Measurements from ENCODE around the gene NAXE. TPM values are rescaled to one million over a fixed set of nuclear protein-coding genes. Genes with fewer than 3 reads are reported as not detected.
"Not testable (repeated sequence)": the region's sequence is repeated elsewhere in the genome, so short reads cannot be mapped to it uniquely, and the experiment has no call there.

Gene NAXE
- total RNA-seq, 2 experiments from 2014 or later, result 62.7 to 66.6 TPM

GRCh38 chr1:156601122-156601830 is 9.7 kb downstream of the NAXE start, which contains the start of gene GPATCH4:
Gene GPATCH4, minus strand, starts transcription at chr1:156601479.
- ATAC-seq, result peak; percentile 85
- DNase-seq, result peak; percentile 94
- peaks cover 37% of the 10 kb centered on the region for H3K4me1 Mint-ChIP-seq
- no peaks in the 10 kb centered on the region for H3K9me3 Mint-ChIP-seq (ENCODE audit: low read depth)
- H3K36me3 Mint-ChIP-seq, result peaks cover 17% of the 10 kb centered on the region
- H3K27me3 Mint-ChIP-seq, result no peaks in the 10 kb centered on the region
- peak within 1 kb of the TSS; percentile 99 for H3K4me3 Mint-ChIP-seq
- CTCF ChIA-PET, result interaction anchor here (0.6 to 4.4 kb wide), 12 partner anchors 10 to 216 kb away, joined by 3 to 23 read pairs (median 8); partner anchors contain the start of genes MEF2D, NAXE and TTC24
- peak within 1 kb of the TSS; percentile 98 for H3K27ac Mint-ChIP-seq

GRCh38 chr1:156601892-156602291 is 10.3 kb downstream of the NAXE start:
- Mint-ChIP-seq H3K27me3 (no peaks in the 10 kb centered on the region), H3K36me3 (peaks cover 15% of the 10 kb centered on the region), H3K4me3 (peak overlapping the region; percentile 99), H3K4me1 (peaks cover 37% of the 10 kb centered on the region), H3K9me3 (ENCODE audit: low read depth) (no peaks in the 10 kb centered on the region), H3K27ac (peak overlapping the region; percentile 98)
- DNase-seq (no peak), ATAC-seq (no peak)
- CTCF ChIA-PET, result interaction anchor here (0.6 to 4.4 kb wide), 11 partner anchors 8 to 216 kb away, joined by 3 to 23 read pairs (median 9); partner anchors contain the start of gene NAXE

GRCh38 chr1:156602557-156602993 is 11.0 kb downstream of the NAXE start:
- peaks cover 40% of the 10 kb centered on the region for H3K4me1 Mint-ChIP-seq

GRCh38 chr1:156607344-156607743 is 15.8 kb downstream of the NAXE start:
- not testable (repeated sequence) for DNase-seq

More at GRCh38 chr1:156602557-156602993, 11.0 kb downstream of the NAXE start:
- DNase-seq (no peak), ATAC-seq (no peak)
- Mint-ChIP-seq H3K4me3 (peak overlapping the region; percentile 17), H3K27me3 (no peaks in the 10 kb centered on the region), H3K36me3 (peaks cover 11% of the 10 kb centered on the region), H3K27ac (no peak overlapping the region), H3K9me3 (ENCODE audit: low read depth) (no peaks in the 10 kb centered on the region)
- CTCF ChIA-PET, result interaction anchor here (0.6 to 4.4 kb wide), 9 partner anchors 9 to 304 kb away, joined by 3 to 23 read pairs (median 8); partner anchors contain the start of gene NAXE

GRCh38 chr1:156608036-156608674 is 16.6 kb downstream of the NAXE start:
- Mint-ChIP-seq H3K9me3 (ENCODE audit: low read depth) (no peaks in the 10 kb centered on the region), H3K4me3 (no peak overlapping the region), H3K27me3 (peaks cover 19% of the 10 kb centered on the region), H3K27ac (no peak overlapping the region), H3K4me1 (peaks cover 11% of the 10 kb centered on the region), H3K36me3 (no peaks in the 10 kb centered on the region)
- ATAC-seq (peak; percentile 94), DNase-seq (peak; percentile 81)
- CTCF ChIA-PET, result interaction anchor here (0.5 to 5.7 kb wide), 36 partner anchors 9 to 229 kb away, joined by 3 to 60 read pairs (median 6); partner anchors contain the start of genes NAXE, NES and TTC24

More at GRCh38 chr1:156607344-156607743, 15.8 kb downstream of the NAXE start:
- H3K9me3 Mint-ChIP-seq (ENCODE audit: low read depth); H3K4me3 Mint-ChIP-seq; H3K27ac Mint-ChIP-seq; H3K36me3 Mint-ChIP-seq; ATAC-seq; CTCF ChIA-PET: not testable (repeated sequence)
- Mint-ChIP-seq H3K27me3 (peaks cover 13% of the 10 kb centered on the region), H3K4me1 (peaks cover 16% of the 10 kb centered on the region)

GRCh38 chr1:156608981-156609380 is 17.4 kb downstream of the NAXE start:
- Mint-ChIP-seq H3K27ac (no peak overlapping the region), H3K9me3 (ENCODE audit: low read depth) (no peaks in the 10 kb centered on the region), H3K4me3 (no peak overlapping the region), H3K27me3 (peaks cover 24% of the 10 kb centered on the region), H3K36me3 (no peaks in the 10 kb centered on the region), H3K4me1 (peaks cover 11% of the 10 kb centered on the region)
- DNase-seq (peak; percentile 74), ATAC-seq (peak; percentile 82)
- CTCF ChIA-PET, result interaction anchor here (0.9 to 5.7 kb wide), 33 partner anchors 10 to 230 kb away, joined by 3 to 60 read pairs (median 6); partner anchors contain the start of genes NAXE, NES and TTC24

GRCh38 chr1:156610072-156610471 is 18.5 kb downstream of the NAXE start:
- not testable (repeated sequence) for ATAC-seq; DNase-seq; H3K27ac Mint-ChIP-seq; H3K9me3 Mint-ChIP-seq (ENCODE audit: low read depth); H3K36me3 Mint-ChIP-seq; H3K4me3 Mint-ChIP-seq
- Mint-ChIP-seq H3K4me1 (peaks cover 11% of the 10 kb centered on the region), H3K27me3 (peaks cover 33% of the 10 kb centered on the region)
- CTCF ChIA-PET, result interaction anchor here (2.4 to 6.9 kb wide), 4 partner anchors 15 to 224 kb away, joined by 9 to 73 read pairs (median 38); no protein-coding TSS in a partner anchor

- H3K4me1 Mint-ChIP-seq, result peaks cover 7% of the 10 kb centered on the region
- H3K36me3 Mint-ChIP-seq, result no peaks in the 10 kb centered on the region
- no peaks in the 10 kb centered on the region for H3K9me3 Mint-ChIP-seq (ENCODE audit: low read depth)
- H3K27me3 Mint-ChIP-seq, result peaks cover 45% of the 10 kb centered on the region
- H3K4me3 Mint-ChIP-seq, result no peak overlapping the region
- no peak for ATAC-seq
- no peak for DNase-seq
- no peak overlapping the region for H3K27ac Mint-ChIP-seq
- CTCF ChIA-PET, result interaction anchor here (1.1 to 6.9 kb wide), 10 partner anchors 9 to 235 kb away, joined by 3 to 73 read pairs (median 8); no protein-coding TSS in a partner anchor
Observed at GRCh38 chr1:156612666-156613065, 21.1 kb downstream of the NAXE start.

GRCh38 chr1:156615946-156616345 is 24.4 kb downstream of the NAXE start:
- no peak for ATAC-seq
- CTCF ChIA-PET, result interaction anchor here (6.9 kb wide), 1 partner anchor 9 kb away, joined by 73 read pairs; no protein-coding TSS in a partner anchor
- DNase-seq, result no peak
- H3K27ac Mint-ChIP-seq, result no peak overlapping the region
- no peaks in the 10 kb centered on the region for H3K4me1 Mint-ChIP-seq
- H3K36me3 Mint-ChIP-seq, result no peaks in the 10 kb centered on the region
- H3K9me3 Mint-ChIP-seq (ENCODE audit: low read depth), result no peaks in the 10 kb centered on the region
- H3K27me3 Mint-ChIP-seq, result peaks cover 64% of the 10 kb centered on the region
- no peak overlapping the region for H3K4me3 Mint-ChIP-seq

- no peak for DNase-seq
- no peak overlapping the region for H3K4me3 Mint-ChIP-seq
Observed at GRCh38 chr1:156616463-156616862, 24.9 kb downstream of the NAXE start.

GRCh38 chr1:156618853-156619581 is 27.4 kb downstream of the NAXE start, which contains the start of gene HAPLN2:
Gene HAPLN2, plus strand, starts transcription at chr1:156619415. Its CDS starts 4,076 bp downstream, at chr1:156623491.
- Mint-ChIP-seq H3K9me3 (ENCODE audit: low read depth) (no peaks in the 10 kb centered on the region), H3K27me3 (peaks cover 63% of the 10 kb centered on the region), H3K36me3 (no peaks in the 10 kb centered on the region), H3K4me1 (no peaks in the 10 kb centered on the region), H3K4me3 (no peak within 1 kb of the TSS), H3K27ac (no peak within 1 kb of the TSS)
- DNase-seq (no peak), ATAC-seq (peak; percentile 46)
- CTCF ChIA-PET, result interaction anchor here (0.7 to 15.7 kb wide), 13 partner anchors 11 to 233 kb away, joined by 3 to 344 read pairs (median 4); partner anchors contain the start of gene BCAN

More at GRCh38 chr1:156616463-156616862, 24.9 kb downstream of the NAXE start:
- Mint-ChIP-seq H3K9me3 (ENCODE audit: low read depth) (no peaks in the 10 kb centered on the region), H3K4me1 (no peaks in the 10 kb centered on the region), H3K27ac (no peak overlapping the region), H3K36me3 (no peaks in the 10 kb centered on the region), H3K27me3 (peaks cover 64% of the 10 kb centered on the region)
- CTCF ChIA-PET, result interaction anchor here (0.7 to 6.9 kb wide), 6 partner anchors 9 to 311 kb away, joined by 3 to 73 read pairs (median 6); no protein-coding TSS in a partner anchor
- ATAC-seq, result no peak

GRCh38 chr1:156619582-156619955 is 28.0 kb downstream of the NAXE start:
- Mint-ChIP-seq H3K9me3 (ENCODE audit: low read depth) (no peaks in the 10 kb centered on the region), H3K27ac (no peak overlapping the region), H3K27me3 (peaks cover 62% of the 10 kb centered on the region), H3K4me1 (peaks cover 2% of the 10 kb centered on the region), H3K4me3 (no peak overlapping the region), H3K36me3 (no peaks in the 10 kb centered on the region)
- ATAC-seq (no peak), DNase-seq (no peak)
- CTCF ChIA-PET, result interaction anchor here (0.7 to 15.7 kb wide), 16 partner anchors 11 to 234 kb away, joined by 3 to 344 read pairs (median 4); partner anchors contain the start of gene BCAN
